Stimulated activated naive CD8-positive, alpha-beta T cell treated with anti-CD3 and anti-CD28 coated beads, Interleukin-15, Interleukin-2, amounts not matched to agents 100 ng/mL and 50 ng/mL, for 24 hours (primary cell): ENCODE results near the gene TMEM97.

Experiments used
- H3K27ac Mint-ChIP-seq: one replicate; pipeline ENCODE4 v1.8.0; 2021; ENCODE audit warnings: mild to moderate bottlenecking, mixed read lengths
- H3K27me3 Mint-ChIP-seq: one replicate; pipeline ENCODE4 v1.8.0; 2021; ENCODE audit warnings: mixed read lengths
- H3K36me3 Mint-ChIP-seq: one replicate; pipeline ENCODE4 v1.8.0; 2021; ENCODE audit warnings: low read depth, mixed read lengths
- H3K4me1 Mint-ChIP-seq: one replicate; pipeline ENCODE4 v1.8.0; 2021; ENCODE audit warnings: low read depth, mixed read lengths
- H3K4me3 Mint-ChIP-seq: one replicate; pipeline ENCODE4 v1.8.0; 2021; ENCODE audit warnings: mild to moderate bottlenecking, mixed read lengths
- H3K9me3 Mint-ChIP-seq: one replicate; pipeline ENCODE4 v1.8.0; 2021; ENCODE audit warnings: mixed read lengths

TMEM97 gene

GRCh38 chr17:28339431-28339830, 20.4 kb downstream of the TMEM97 start:
- H3K27ac Mint-ChIP-seq: no peak overlapping the region
- H3K4me3 Mint-ChIP-seq: no peak overlapping the region
- H3K9me3 Mint-ChIP-seq: no peaks in the 10 kb centered on the region
- no peaks in the 10 kb centered on the region for H3K27me3 Mint-ChIP-seq
- peaks cover 11% of the 10 kb centered on the region for H3K36me3 Mint-ChIP-seq
- H3K4me1 Mint-ChIP-seq: peaks cover 34% of the 10 kb centered on the region

- peaks cover 27% of the 10 kb centered on the region for H3K4me1 Mint-ChIP-seq
- H3K36me3 Mint-ChIP-seq: peaks cover 11% of the 10 kb centered on the region
- no peaks in the 10 kb centered on the region for H3K9me3 Mint-ChIP-seq
- no peak overlapping the region for H3K4me3 Mint-ChIP-seq
- no peaks in the 10 kb centered on the region for H3K27me3 Mint-ChIP-seq
- H3K27ac Mint-ChIP-seq: no peak overlapping the region
These were observed 21.4 kb downstream of the TMEM97 start for GRCh38 chr17:28340374-28340773.

- peaks cover 19% of the 10 kb centered on the region for H3K36me3 Mint-ChIP-seq
- H3K27ac Mint-ChIP-seq: no peak overlapping the region
- peaks cover 21% of the 10 kb centered on the region for H3K4me1 Mint-ChIP-seq
- no peak overlapping the region for H3K4me3 Mint-ChIP-seq
- no peaks in the 10 kb centered on the region for H3K9me3 Mint-ChIP-seq
- no peaks in the 10 kb centered on the region for H3K27me3 Mint-ChIP-seq
These were observed 22.5 kb downstream of the TMEM97 start for GRCh38 chr17:28341516-28341915.

GRCh38 chr17:28342313-28342712, 23.3 kb downstream of the TMEM97 start:
- Mint-ChIP-seq H3K4me3 (no peak overlapping the region), H3K9me3 (no peaks in the 10 kb centered on the region), H3K27ac (no peak overlapping the region), H3K4me1 (peaks cover 13% of the 10 kb centered on the region), H3K27me3 (no peaks in the 10 kb centered on the region), H3K36me3 (peaks cover 27% of the 10 kb centered on the region)

- H3K27ac Mint-ChIP-seq: no peak overlapping the region
- no peak overlapping the region for H3K4me3 Mint-ChIP-seq
- H3K4me1 Mint-ChIP-seq: peaks cover 1% of the 10 kb centered on the region
- H3K36me3 Mint-ChIP-seq: peaks cover 35% of the 10 kb centered on the region
- no peaks in the 10 kb centered on the region for H3K27me3 Mint-ChIP-seq
- H3K9me3 Mint-ChIP-seq: no peaks in the 10 kb centered on the region
These were observed 24.5 kb downstream of the TMEM97 start for GRCh38 chr17:28343491-28343932.

GRCh38 chr17:28344011-28344410, 25.0 kb downstream of the TMEM97 start:
- Mint-ChIP-seq H3K4me1 (no peaks in the 10 kb centered on the region), H3K27me3 (no peaks in the 10 kb centered on the region), H3K9me3 (no peaks in the 10 kb centered on the region), H3K27ac (no peak overlapping the region), H3K4me3 (no peak overlapping the region), H3K36me3 (peaks cover 35% of the 10 kb centered on the region)

GRCh38 chr17:28344435-28344901, 25.5 kb downstream of the TMEM97 start:
- Mint-ChIP-seq H3K36me3 (peaks cover 35% of the 10 kb centered on the region), H3K4me1 (no peaks in the 10 kb centered on the region), H3K9me3 (no peaks in the 10 kb centered on the region), H3K4me3 (no peak overlapping the region), H3K27me3 (no peaks in the 10 kb centered on the region), H3K27ac (no peak overlapping the region)

- Mint-ChIP-seq H3K4me1 (no peaks in the 10 kb centered on the region), H3K36me3 (peaks cover 44% of the 10 kb centered on the region), H3K27ac (no peak overlapping the region), H3K27me3 (no peaks in the 10 kb centered on the region), H3K4me3 (no peak overlapping the region), H3K9me3 (no peaks in the 10 kb centered on the region)
These were observed 26.6 kb downstream of the TMEM97 start for GRCh38 chr17:28345419-28346198.

GRCh38 chr17:28346199-28346580, 27.2 kb downstream of the TMEM97 start:
- peaks cover 48% of the 10 kb centered on the region for H3K36me3 Mint-ChIP-seq
- no peaks in the 10 kb centered on the region for H3K4me1 Mint-ChIP-seq
- no peaks in the 10 kb centered on the region for H3K27me3 Mint-ChIP-seq
- no peak overlapping the region for H3K4me3 Mint-ChIP-seq
- H3K9me3 Mint-ChIP-seq: no peaks in the 10 kb centered on the region
- no peak overlapping the region for H3K27ac Mint-ChIP-seq

- Mint-ChIP-seq H3K27me3 (no peaks in the 10 kb centered on the region), H3K4me1 (no peaks in the 10 kb centered on the region), H3K27ac (no peak overlapping the region), H3K9me3 (no peaks in the 10 kb centered on the region), H3K36me3 (peaks cover 52% of the 10 kb centered on the region), H3K4me3 (no peak overlapping the region)
These were observed 27.8 kb downstream of the TMEM97 start for GRCh38 chr17:28346746-28347246.

GRCh38 chr17:28347261-28347891, 28.4 kb downstream of the TMEM97 start:
- Mint-ChIP-seq H3K27ac (no peak overlapping the region), H3K4me1 (no peaks in the 10 kb centered on the region), H3K27me3 (no peaks in the 10 kb centered on the region), H3K4me3 (no peak overlapping the region), H3K36me3 (peaks cover 52% of the 10 kb centered on the region), H3K9me3 (no peaks in the 10 kb centered on the region)

- peaks cover 60% of the 10 kb centered on the region for H3K36me3 Mint-ChIP-seq
- H3K27me3 Mint-ChIP-seq: no peaks in the 10 kb centered on the region
- H3K27ac Mint-ChIP-seq: no peak overlapping the region
- H3K4me3 Mint-ChIP-seq: no peak overlapping the region
- no peaks in the 10 kb centered on the region for H3K9me3 Mint-ChIP-seq
- H3K4me1 Mint-ChIP-seq: no peaks in the 10 kb centered on the region
These were observed 30.0 kb downstream of the TMEM97 start for GRCh38 chr17:28348979-28349378.

- Mint-ChIP-seq H3K4me1 (no peaks in the 10 kb centered on the region), H3K4me3 (no peak overlapping the region), H3K27me3 (no peaks in the 10 kb centered on the region), H3K9me3 (no peaks in the 10 kb centered on the region), H3K27ac (no peak overlapping the region), H3K36me3 (peaks cover 65% of the 10 kb centered on the region)
These were observed 31.3 kb downstream of the TMEM97 start for GRCh38 chr17:28350271-28350670.

GRCh38 chr17:28357061-28357900, 38.3 kb downstream of the TMEM97 start, which contains the start of gene POLDIP2:
Gene POLDIP2, minus strand, starts transcription at chr17:28357527. Its CDS starts 79 bp downstream, at chr17:28357448.
- Mint-ChIP-seq H3K4me1 (peaks cover 28% of the 10 kb centered on the region), H3K9me3 (no peaks in the 10 kb centered on the region), H3K27me3 (no peaks in the 10 kb centered on the region), H3K27ac (peak within 1 kb of the TSS; percentile 95), H3K4me3 (peak within 1 kb of the TSS; percentile 90), H3K36me3 (peaks cover 54% of the 10 kb centered on the region)

- Mint-ChIP-seq H3K4me3 (peak overlapping the region; percentile 90), H3K36me3 (peaks cover 53% of the 10 kb centered on the region), H3K27ac (peak overlapping the region; percentile 91), H3K27me3 (no peaks in the 10 kb centered on the region), H3K4me1 (peaks cover 28% of the 10 kb centered on the region), H3K9me3 (no peaks in the 10 kb centered on the region)
These were observed 38.8 kb downstream of the TMEM97 start for GRCh38 chr17:28357901-28358197.
